OCI-LY7 (cell line): ENCODE measurements around the gene FXYD2.

ENCODE experiments used
- CTCF ChIP-seq: fragments of 200-600 bp; sonication (generic); conservative IDR thresholded peaks from 2 replicates; pipeline ENCODE4 v1.5.1; 2014; ENCODE audit warnings: mild to moderate bottlenecking, antibody characterized with exemption, low read length, moderate library complexity, mixed read lengths
- EZH2phosphoT487 ChIP-seq: fragments of 200-600 bp; sonication (generic); IDR thresholded peaks from 2 replicates; pipeline ENCODE4 v1.6.1; 2018; ENCODE audit warnings: low read depth, borderline replicate concordance, mild to moderate bottlenecking, mixed run types, antibody characterized with exemption, low read length, moderate library complexity, mixed read lengths

- no peak for TF ChIP-seq CTCF
- TF ChIP-seq EZH2phosphoT487, result no peak
Measured at GRCh38 chr11:117851852-117852251, 27.3 kb upstream of the FXYD2 start.
